CD4-positive, alpha-beta T cell (primary cell): ENCODE results near the gene BTBD16. TPM values are rescaled to one million over a fixed set of nuclear protein-coding genes. Genes with fewer than 3 reads are reported as not detected.

Source experiments
- ATAC-seq: fragments of 200-7000 bp; cut with Tn5 transposase; one replicate; pipeline ENCODE4 v1.10.0; 2022; ENCODE audit warnings: mild to moderate bottlenecking; ENCODE audit not compliant: poor library complexity
- CTCF ChIA-PET: fragments of 350-600 bp; sonication (Branson Sonifier 250); formaldehyde crosslinking; loops from one replicate; lab custom pipeline; 2021; ENCODE audit warnings: antibody characterized with exemption, inconsistent platforms; lab: Charles Lee
- POLR2A ChIA-PET: fragments of 350-600 bp; sonication (Branson Sonifier 250); formaldehyde crosslinking; loops from one replicate; lab custom pipeline; 2021; ENCODE audit warnings: antibody characterized with exemption, inconsistent platforms; lab: Charles Lee
- DNase-seq, 14 experiments: peaks; one replicate each; pipeline ENCODE4 v3.0.0-alpha.2; 2013 to 2020; ENCODE audit warnings: mixed read lengths in 2 of 14
- H3K27ac ChIP-seq, 2 donors: one replicate each; pipeline versions ENCODE4 v1.5.1 to v1.7.0; 2013; ENCODE audit warnings: low read length in 2 of 2, low read depth in 1 of 2, mild to moderate bottlenecking in 1 of 2
- H3K27me3 ChIP-seq, 2 experiments: 1 replicate in 1 of 2; 2 replicates in 1 of 2; pipeline versions ENCODE4 v1.6.1 to v1.7.0; 2013; ENCODE audit warnings: low read length in 2 of 2, control low read depth in 1 of 2, mild to moderate bottlenecking in 1 of 2, moderate library complexity in 1 of 2; ENCODE audit not compliant: insufficient read depth in 2 of 2, control insufficient read depth in 1 of 2
- H3K36me3 ChIP-seq: one replicate; pipeline ENCODE4 v1.6.1; 2013; ENCODE audit warnings: low read length, control low read depth; ENCODE audit not compliant: insufficient read depth
- H3K4me1 ChIP-seq: one replicate; pipeline ENCODE4 v1.6.1; 2013; ENCODE audit warnings: low read length, control low read depth; ENCODE audit not compliant: insufficient read depth
- H3K4me3 ChIP-seq: one replicate; pipeline ENCODE4 v1.5.1; 2013; ENCODE audit warnings: mild to moderate bottlenecking, low read length, moderate library complexity
- H3K9me3 ChIP-seq, 2 experiments: 1 replicate in 1 of 2; 2 replicates in 1 of 2; pipeline versions ENCODE4 v1.6.1 to v1.7.0; 2013; ENCODE audit warnings: low read length in 2 of 2, mild to moderate bottlenecking in 2 of 2, control low read depth in 1 of 2, moderate library complexity in 1 of 2; ENCODE audit not compliant: control insufficient read depth in 1 of 2, insufficient read depth in 1 of 2
- H3K27ac Mint-ChIP-seq: one replicate; pipeline ENCODE4 v1.8.0; 2020; ENCODE audit warnings: mixed read lengths
- H3K27me3 Mint-ChIP-seq: one replicate; pipeline ENCODE4 v1.8.0; 2021; ENCODE audit warnings: mixed read lengths
- H3K36me3 Mint-ChIP-seq: one replicate; pipeline ENCODE4 v1.8.0; 2021; ENCODE audit warnings: low read depth, mixed read lengths
- H3K4me1 Mint-ChIP-seq: one replicate; pipeline ENCODE4 v1.8.0; 2021; ENCODE audit warnings: low read depth, mixed read lengths
- H3K4me3 Mint-ChIP-seq: one replicate; pipeline ENCODE4 v1.8.0; 2020; ENCODE audit warnings: mild to moderate bottlenecking, mixed read lengths
- H3K9me3 Mint-ChIP-seq: one replicate; pipeline ENCODE4 v1.8.0; 2020; ENCODE audit warnings: mixed read lengths
- CTCF ChIP-seq: fragments of 200-600 bp; IDR thresholded peaks from one replicate; pipeline ENCODE4 v1.8.0; 2022; ENCODE audit warnings: antibody characterized with exemption, mild to moderate bottlenecking
- intact Hi-C, 2 experiments: fragments of 100-400 bp; cut with DNase I in 1 of 2; cut with micrococcal nuclease in 1 of 2; formaldehyde crosslinking; loops; one replicate each; pipeline versions ENCODE4 v1.15.1 to v1.9.0; 2023 to 2025; cut with DNase I, micrococcal nuclease
- total RNA-seq, 174 experiments: library from RNA in 2 of 174; stranded (reverse) in 2 of 174; gene quantifications; one replicate each; pipeline ENCODE4 v1.2.3 and lab custom pipeline; 2021 to 2026

BTBD16 gene
- total RNA-seq, 2 experiments from 2014 or later: not detected

GRCh38 chr10:122303271-122304053 lies 32.4 kb downstream of the BTBD16 start:
- Histone ChIP-seq H3K4me1 (peaks cover 22% of the 10 kb centered on the region), H3K27ac (no peak overlapping the region), H3K36me3 (no peaks in the 10 kb centered on the region), H3K9me3 (no peaks in the 10 kb centered on the region), H3K27me3 (peaks cover 0 to 2% of the 10 kb centered on the region in 2 experiments), H3K4me3 (no peak overlapping the region)
- CTCF ChIA-PET: no interaction called here
- no peaks in the 10 kb centered on the region for H3K36me3 Mint-ChIP-seq
- no peak overlapping the region for H3K27ac Mint-ChIP-seq
- TF ChIP-seq CTCF: no peak
- H3K9me3 Mint-ChIP-seq: peaks cover 4% of the 10 kb centered on the region
- intact Hi-C loops: no loop called here
- peaks cover 6% of the 10 kb centered on the region for H3K4me1 Mint-ChIP-seq
- H3K27me3 Mint-ChIP-seq: peaks cover 5% of the 10 kb centered on the region
- no peak overlapping the region for H3K4me3 Mint-ChIP-seq
- no peak for ATAC-seq
- POLR2A ChIA-PET: no interaction called here
- no peak for DNase-seq

GRCh38 chr10:122304054-122304579 lies 33.0 kb downstream of the BTBD16 start:
- no peak overlapping the region for H3K4me3 ChIP-seq
- Mint-ChIP-seq H3K4me1 (no peaks in the 10 kb centered on the region), H3K36me3 (no peaks in the 10 kb centered on the region), H3K27me3 (no peaks in the 10 kb centered on the region), H3K9me3 (peaks cover 4% of the 10 kb centered on the region), H3K4me3 (no peak overlapping the region), H3K27ac (no peak overlapping the region)
- H3K4me1 ChIP-seq: peaks cover 15% of the 10 kb centered on the region
- H3K9me3 ChIP-seq: no peaks in the 10 kb centered on the region
- ATAC-seq (no peak), DNase-seq (no peak)
- peaks cover 2 to 4% of the 10 kb centered on the region in 2 experiments for H3K27me3 ChIP-seq
- no peak overlapping the region for H3K27ac ChIP-seq
- no peak for TF ChIP-seq CTCF
- intact Hi-C loops: no loop called here
- no peaks in the 10 kb centered on the region for H3K36me3 ChIP-seq
- ChIA-PET CTCF (no interaction called here), POLR2A (no interaction called here)

GRCh38 chr10:122306282-122306681 lies 35.2 kb downstream of the BTBD16 start:
- Mint-ChIP-seq H3K4me1 (no peaks in the 10 kb centered on the region), H3K36me3 (no peaks in the 10 kb centered on the region), H3K27ac (no peak overlapping the region), H3K27me3 (peaks cover 6% of the 10 kb centered on the region), H3K4me3 (no peak overlapping the region), H3K9me3 (peaks cover 4% of the 10 kb centered on the region)
- DNase-seq (no peak), ATAC-seq (no peak)
- TF ChIP-seq CTCF: no peak
- ChIA-PET CTCF (no interaction called here), POLR2A (no interaction called here)
- intact Hi-C loops: no loop called here
- Histone ChIP-seq H3K36me3 (no peaks in the 10 kb centered on the region), H3K27ac (no peak overlapping the region), H3K4me1 (peaks cover 7% of the 10 kb centered on the region), H3K9me3 (no peaks in the 10 kb centered on the region), H3K27me3 (peaks cover 0 to 4% of the 10 kb centered on the region in 2 experiments), H3K4me3 (no peak overlapping the region)
